OCI-LY1 (cell line): Measurements from ENCODE around the gene TDRD10.

Experiments
- H2AFZ ChIP-seq: fragments of 200-600 bp; sonication (generic), shearing (Covaris generic); 2 replicates; pipeline ENCODE4 v1.6.0; 2014; ENCODE audit warnings: antibody characterized with exemption, mild to moderate bottlenecking, low read length
- H3F3A ChIP-seq: fragments of 200-600 bp; sonication (generic), shearing (Covaris generic); 2 replicates; pipeline ENCODE4 v1.6.0; 2014; ENCODE audit warnings: mild to moderate bottlenecking, antibody characterized with exemption, low read length, moderate library complexity; ENCODE audit not compliant: insufficient read depth
- H3K27ac ChIP-seq: fragments of 200-600 bp; sonication (generic); 2 replicates; pipeline ENCODE4 v1.5.1; 2014; ENCODE audit warnings: low read length, mixed run types, mild to moderate bottlenecking, low read depth; ENCODE audit not compliant: poor library complexity, severe bottlenecking
- H3K27me3 ChIP-seq: fragments of 200-600 bp; sonication (generic); 2 replicates; pipeline ENCODE4 v1.6.0; 2014; ENCODE audit warnings: antibody characterized with exemption, mild to moderate bottlenecking, low read length, moderate library complexity; ENCODE audit not compliant: insufficient read depth
- H3K36me3 ChIP-seq: fragments of 200-600 bp; sonication (generic); 2 replicates; pipeline ENCODE4 v1.6.1; 2014; ENCODE audit warnings: mild to moderate bottlenecking, antibody characterized with exemption, low read length, moderate library complexity, mixed read lengths; ENCODE audit not compliant: insufficient read depth
- H3K4me1 ChIP-seq: fragments of 200-600 bp; sonication (generic); 2 replicates; pipeline ENCODE4 v1.5.1; 2014; ENCODE audit warnings: mild to moderate bottlenecking, low read length, moderate library complexity; ENCODE audit not compliant: insufficient read depth, severe bottlenecking
- H3K4me2 ChIP-seq: fragments of 200-600 bp; sonication (generic), shearing (Covaris generic); 2 replicates; pipeline ENCODE4 v1.6.1; 2014; ENCODE audit warnings: low read length
- H3K4me3 ChIP-seq: fragments of 200-600 bp; sonication (generic); 2 replicates; pipeline ENCODE4 v1.5.1; 2014; ENCODE audit warnings: low read length, low read depth, mild to moderate bottlenecking, mixed read lengths; ENCODE audit not compliant: poor library complexity, severe bottlenecking
- H3K79me2 ChIP-seq: fragments of 200-600 bp; shearing (Covaris generic); 2 replicates; pipeline ENCODE4 v1.6.1; 2016; ENCODE audit warnings: mixed run types, low read length, mixed read lengths; ENCODE audit not compliant: insufficient read depth
- H3K9ac ChIP-seq: fragments of 200-600 bp; sonication (generic), shearing (Covaris generic); 2 replicates; pipeline ENCODE4 v1.6.1; 2014; ENCODE audit warnings: mild to moderate bottlenecking, low read length, mixed read lengths
- H3K9me2 ChIP-seq: fragments of 200-600 bp; sonication (generic), shearing (Covaris generic); 2 replicates; pipeline ENCODE4 v1.6.1; 2014; ENCODE audit warnings: low read depth, mild to moderate bottlenecking, low read length, mixed read lengths
- H3K9me3 ChIP-seq: fragments of 200-600 bp; shearing (Covaris generic); 2 replicates; pipeline ENCODE4 v1.6.1; 2014; ENCODE audit warnings: low read length, mixed read lengths
- H4K20me1 ChIP-seq: fragments of 200-600 bp; sonication (generic), shearing (Covaris generic); 2 replicates; pipeline ENCODE4 v1.6.0; 2016; ENCODE audit warnings: mild to moderate bottlenecking, low read length; ENCODE audit not compliant: insufficient read depth
- EZH2 ChIP-seq: fragments of 200-600 bp; sonication (generic), shearing (Covaris generic); IDR thresholded peaks from 2 replicates; pipeline ENCODE4 v1.8.0; 2017; ENCODE audit warnings: borderline replicate concordance, mixed run types, mild to moderate bottlenecking, antibody characterized with exemption, low read length, moderate library complexity, mixed read lengths
- TF ChIP-seq, protein P1 (sequence below): fragments of 200-600 bp; sonication (generic), shearing (Covaris generic); IDR thresholded peaks from 2 replicates; pipeline ENCODE4 v1.5.1; 2017; ENCODE audit warnings: mild to moderate bottlenecking, antibody characterized with exemption, low read length, moderate library complexity, mixed read lengths

TDRD10 gene

DNA sequence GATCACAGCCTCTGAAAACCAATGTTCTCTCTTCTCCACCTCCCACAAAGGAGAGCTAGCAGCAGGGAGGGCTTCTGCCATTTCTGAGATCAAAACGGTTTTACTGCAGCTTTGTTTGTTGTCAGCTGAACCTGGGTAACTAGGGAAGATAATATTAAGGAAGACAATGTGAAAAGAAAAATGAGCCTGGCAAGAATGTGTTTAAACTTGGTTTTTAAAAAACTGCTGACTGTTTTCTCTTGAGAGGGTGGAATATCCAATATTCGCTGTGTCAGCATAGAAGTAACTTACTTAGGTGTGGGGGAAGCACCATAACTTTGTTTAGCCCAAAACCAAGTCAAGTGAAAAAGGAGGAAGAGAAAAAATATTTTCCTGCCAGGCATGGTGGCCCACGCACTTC is 35.8 kb upstream of the TDRD10 start:
- no peak overlapping the region for H3K9ac ChIP-seq
- no peaks in the 10 kb centered on the region for H3K9me2 ChIP-seq
- TF ChIP-seq, protein P1, sequence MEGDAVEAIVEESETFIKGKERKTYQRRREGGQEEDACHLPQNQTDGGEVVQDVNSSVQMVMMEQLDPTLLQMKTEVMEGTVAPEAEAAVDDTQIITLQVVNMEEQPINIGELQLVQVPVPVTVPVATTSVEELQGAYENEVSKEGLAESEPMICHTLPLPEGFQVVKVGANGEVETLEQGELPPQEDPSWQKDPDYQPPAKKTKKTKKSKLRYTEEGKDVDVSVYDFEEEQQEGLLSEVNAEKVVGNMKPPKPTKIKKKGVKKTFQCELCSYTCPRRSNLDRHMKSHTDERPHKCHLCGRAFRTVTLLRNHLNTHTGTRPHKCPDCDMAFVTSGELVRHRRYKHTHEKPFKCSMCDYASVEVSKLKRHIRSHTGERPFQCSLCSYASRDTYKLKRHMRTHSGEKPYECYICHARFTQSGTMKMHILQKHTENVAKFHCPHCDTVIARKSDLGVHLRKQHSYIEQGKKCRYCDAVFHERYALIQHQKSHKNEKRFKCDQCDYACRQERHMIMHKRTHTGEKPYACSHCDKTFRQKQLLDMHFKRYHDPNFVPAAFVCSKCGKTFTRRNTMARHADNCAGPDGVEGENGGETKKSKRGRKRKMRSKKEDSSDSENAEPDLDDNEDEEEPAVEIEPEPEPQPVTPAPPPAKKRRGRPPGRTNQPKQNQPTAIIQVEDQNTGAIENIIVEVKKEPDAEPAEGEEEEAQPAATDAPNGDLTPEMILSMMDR, result no peak
- no peak for TF ChIP-seq EZH2
- H2AFZ ChIP-seq, result no peak overlapping the region
- no peaks in the 10 kb centered on the region for H3K9me3 ChIP-seq
- H3K27ac ChIP-seq, result no peak overlapping the region
- H3K4me1 ChIP-seq, result no peaks in the 10 kb centered on the region
- 0 out of 2 replicates have a peak, but pooled peaks cover 3% of the 10 kb centered on the region for H3K27me3 ChIP-seq
- H3K79me2 ChIP-seq, result no peaks in the 10 kb centered on the region
- no peaks in the 10 kb centered on the region for H3F3A ChIP-seq
- no peak overlapping the region for H3K4me2 ChIP-seq
- H3K4me3 ChIP-seq, result no peak overlapping the region
- H4K20me1 ChIP-seq, result no peaks in the 10 kb centered on the region
- H3K36me3 ChIP-seq, result no peaks in the 10 kb centered on the region

DNA sequence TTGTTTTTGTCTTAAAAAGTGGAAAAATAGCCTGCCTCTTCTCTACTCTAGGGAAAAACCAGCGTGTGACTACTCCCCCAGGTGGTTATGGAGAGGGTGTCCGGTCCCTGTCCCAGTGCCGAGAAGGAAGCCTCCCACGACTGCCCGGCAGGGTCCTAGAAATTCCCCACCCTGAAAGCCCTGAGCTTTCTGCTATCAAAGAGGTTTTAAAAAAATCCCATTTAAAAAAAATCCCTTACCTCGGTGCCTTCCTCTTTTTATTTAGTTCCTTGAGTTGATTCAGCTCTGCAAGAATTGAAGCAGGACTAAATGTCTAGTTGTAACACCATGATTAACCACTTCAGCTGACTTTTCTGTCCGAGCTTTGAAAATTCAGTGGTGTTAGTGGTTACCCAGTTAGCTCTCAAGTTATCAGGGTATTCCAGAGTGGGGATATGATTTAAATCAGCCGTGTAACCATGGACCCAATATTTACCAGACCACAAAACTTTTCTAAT is 35.0 kb upstream of the TDRD10 start:
- Histone ChIP-seq H3K36me3 (no peaks in the 10 kb centered on the region), H3F3A (no peaks in the 10 kb centered on the region), H3K9ac (no peak overlapping the region), H3K9me3 (no peaks in the 10 kb centered on the region), H4K20me1 (no peaks in the 10 kb centered on the region), H2AFZ (no peak overlapping the region), H3K79me2 (no peaks in the 10 kb centered on the region), H3K4me1 (no peaks in the 10 kb centered on the region), H3K4me3 (no peak overlapping the region), H3K27me3 (0 out of 2 replicates have a peak, but pooled peaks cover 3% of the 10 kb centered on the region), H3K4me2 (no peak overlapping the region), H3K9me2 (no peaks in the 10 kb centered on the region), H3K27ac (no peak overlapping the region)
- TF ChIP-seq, protein P1, result no peak

DNA sequence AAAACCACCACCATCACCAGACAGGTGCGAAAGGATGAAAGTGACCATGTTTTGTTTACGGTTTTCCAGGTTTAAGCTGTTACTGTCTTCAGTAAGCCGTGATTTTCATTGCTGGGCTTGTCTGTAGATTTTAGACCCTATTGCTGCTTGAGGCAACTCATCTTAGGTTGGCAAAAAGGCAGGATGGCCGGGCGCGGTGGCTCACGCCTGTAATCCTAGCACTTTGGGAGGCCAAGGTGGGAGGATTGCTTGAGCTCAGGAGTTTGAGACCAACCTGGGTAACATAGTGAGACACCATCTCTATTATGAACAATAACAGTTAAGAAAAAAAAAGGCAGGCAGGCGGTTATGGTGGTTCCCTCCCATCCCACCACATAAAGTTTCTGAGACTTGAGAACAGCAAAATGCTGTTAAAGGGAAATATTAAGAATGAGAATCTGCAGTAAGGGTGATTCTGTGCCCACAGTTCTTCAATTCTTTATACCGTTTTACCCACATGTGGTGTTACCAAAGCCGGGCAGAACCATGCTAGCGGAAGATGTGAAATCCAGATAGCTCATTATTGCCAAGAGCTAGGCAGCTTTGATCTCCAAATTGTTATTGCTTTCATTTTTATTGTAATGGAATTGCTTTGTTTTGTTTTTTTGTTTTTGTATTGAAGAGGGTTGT is 34.5 kb upstream of the TDRD10 start:
- no peaks in the 10 kb centered on the region for H3K4me1 ChIP-seq
- H4K20me1 ChIP-seq, result no peaks in the 10 kb centered on the region
- H2AFZ ChIP-seq, result no peak overlapping the region
- H3K4me2 ChIP-seq, result no peak overlapping the region
- no peak overlapping the region for H3K9ac ChIP-seq
- H3F3A ChIP-seq, result no peaks in the 10 kb centered on the region
- H3K27ac ChIP-seq, result no peak overlapping the region
- no peaks in the 10 kb centered on the region for H3K79me2 ChIP-seq
- H3K9me3 ChIP-seq, result no peaks in the 10 kb centered on the region
- no peak overlapping the region for H3K4me3 ChIP-seq
- no peak for TF ChIP-seq EZH2
- TF ChIP-seq, protein P1, result no peak
- H3K9me2 ChIP-seq, result no peaks in the 10 kb centered on the region
- H3K27me3 ChIP-seq, result no peaks in the 10 kb centered on the region; the same call in 1 of the 2 replicates
- H3K36me3 ChIP-seq, result no peaks in the 10 kb centered on the region
